Neural progenitor cell (in vitro differentiated cells): Measurements from ENCODE around the gene WDR37.

Experiments
- EZH2 ChIP-seq: fragments of 200-600 bp; sonication (generic); IDR thresholded peaks from 2 replicates; pipeline ENCODE4 v1.6.1; 2017; ENCODE audit warnings: antibody characterized with exemption, mild to moderate bottlenecking, moderate library complexity
- EZH2phosphoT487 ChIP-seq: fragments of 200-600 bp; sonication (generic); IDR thresholded peaks from 2 replicates; pipeline ENCODE4 v1.6.1; 2017; ENCODE audit warnings: antibody characterized with exemption
- TF ChIP-seq, protein P1 (sequence below): fragments of 200-600 bp; sonication (generic); IDR thresholded peaks from 2 replicates; pipeline ENCODE4 v1.5.1; 2017; ENCODE audit warnings: antibody characterized with exemption, mild to moderate bottlenecking

DNA sequence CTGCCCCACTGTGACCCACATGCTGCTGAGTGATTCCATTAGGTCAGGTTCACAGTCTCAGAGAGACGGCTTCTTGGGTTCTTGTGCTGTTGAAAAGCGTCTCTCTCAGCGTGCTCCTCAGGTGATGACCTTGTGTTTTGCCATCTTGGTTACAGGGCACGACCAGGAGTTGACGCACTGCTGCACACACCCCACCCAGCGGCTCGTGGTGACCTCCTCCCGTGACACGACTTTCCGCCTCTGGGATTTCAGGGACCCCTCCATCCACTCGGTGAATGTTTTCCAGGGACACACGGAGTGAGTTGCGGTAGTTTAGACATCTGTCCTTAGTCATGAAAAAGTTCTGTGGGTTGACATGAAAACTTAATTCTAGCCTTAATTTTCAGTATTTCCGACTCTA lies 48.8 kb downstream of the WDR37 start:
- TF ChIP-seq, protein P1, sequence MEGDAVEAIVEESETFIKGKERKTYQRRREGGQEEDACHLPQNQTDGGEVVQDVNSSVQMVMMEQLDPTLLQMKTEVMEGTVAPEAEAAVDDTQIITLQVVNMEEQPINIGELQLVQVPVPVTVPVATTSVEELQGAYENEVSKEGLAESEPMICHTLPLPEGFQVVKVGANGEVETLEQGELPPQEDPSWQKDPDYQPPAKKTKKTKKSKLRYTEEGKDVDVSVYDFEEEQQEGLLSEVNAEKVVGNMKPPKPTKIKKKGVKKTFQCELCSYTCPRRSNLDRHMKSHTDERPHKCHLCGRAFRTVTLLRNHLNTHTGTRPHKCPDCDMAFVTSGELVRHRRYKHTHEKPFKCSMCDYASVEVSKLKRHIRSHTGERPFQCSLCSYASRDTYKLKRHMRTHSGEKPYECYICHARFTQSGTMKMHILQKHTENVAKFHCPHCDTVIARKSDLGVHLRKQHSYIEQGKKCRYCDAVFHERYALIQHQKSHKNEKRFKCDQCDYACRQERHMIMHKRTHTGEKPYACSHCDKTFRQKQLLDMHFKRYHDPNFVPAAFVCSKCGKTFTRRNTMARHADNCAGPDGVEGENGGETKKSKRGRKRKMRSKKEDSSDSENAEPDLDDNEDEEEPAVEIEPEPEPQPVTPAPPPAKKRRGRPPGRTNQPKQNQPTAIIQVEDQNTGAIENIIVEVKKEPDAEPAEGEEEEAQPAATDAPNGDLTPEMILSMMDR: no peak
- TF ChIP-seq EZH2: no peak
- no peak for TF ChIP-seq EZH2phosphoT487
